Fibroblast of lung (primary cell): ENCODE measurements around the gene MOV10. TPM values are rescaled to one million over a fixed set of nuclear protein-coding genes. Genes with fewer than 3 reads are reported as not detected.

Experiments used
- DNase-seq, 2 donors: peaks; one replicate each; pipeline versions ENCODE4 v3.0.0 to v3.0.0-alpha.2; 2010; ENCODE audit warnings: low read depth in 2 of 2
- H2AFZ ChIP-seq: 2 replicates; pipeline ENCODE4 v1.5.1; 2012; ENCODE audit warnings: low read length, control low read depth, inconsistent platforms
- H3K27ac ChIP-seq: 2 replicates; pipeline ENCODE4 v1.5.1; 2011; ENCODE audit warnings: low read length, control low read depth; ENCODE audit not compliant: insufficient read depth
- H3K27me3 ChIP-seq: 2 replicates; pipeline ENCODE4 v1.5.1; 2011; ENCODE audit warnings: mild to moderate bottlenecking, low read length; ENCODE audit not compliant: control insufficient read depth, insufficient read depth
- H3K36me3 ChIP-seq: 2 replicates; pipeline ENCODE4 v1.5.1; 2011; ENCODE audit warnings: low read length; ENCODE audit not compliant: control insufficient read depth, insufficient read depth
- H3K4me1 ChIP-seq: 2 replicates; pipeline ENCODE4 v1.5.1; 2011; ENCODE audit warnings: low read length; ENCODE audit not compliant: control insufficient read depth, insufficient read depth; ENCODE audit errors: extremely low read depth
- H3K4me2 ChIP-seq: 2 replicates; pipeline ENCODE4 v1.5.1; 2011; ENCODE audit warnings: low read length, control low read depth; ENCODE audit not compliant: insufficient read depth; ENCODE audit errors: extremely low read depth
- H3K4me3 ChIP-seq, 4 experiments: fragments of 200-600 bp in 1 of 4; sonication (generic) in 1 of 4; replicated peaks in 1 of 4; 2 replicates each; pipeline ENCODE4 v1.5.1; 2011 to 2016; ENCODE audit warnings: low read length in 4 of 4, low read depth in 3 of 4, mild to moderate bottlenecking in 3 of 4, control low read depth in 2 of 4, inconsistent platforms in 1 of 4, mixed read lengths in 1 of 4; ENCODE audit not compliant: insufficient read depth in 1 of 4; ENCODE audit errors: control extremely low read depth in 1 of 4
- H3K79me2 ChIP-seq: 2 replicates; pipeline ENCODE4 v1.5.1; 2012; ENCODE audit warnings: mild to moderate bottlenecking, low read length, inconsistent platforms; ENCODE audit not compliant: control insufficient read depth, insufficient read depth
- H3K9ac ChIP-seq: 2 replicates; pipeline ENCODE4 v1.5.1; 2011; ENCODE audit warnings: mild to moderate bottlenecking, low read length, control low read depth; ENCODE audit not compliant: insufficient read depth
- H3K9me3 ChIP-seq: 2 replicates; pipeline ENCODE4 v1.5.1; 2012; ENCODE audit warnings: low read depth, low read length; ENCODE audit not compliant: control insufficient read depth, insufficient read depth
- H4K20me1 ChIP-seq: 2 replicates; pipeline ENCODE4 v1.5.1; 2011; ENCODE audit warnings: low read length; ENCODE audit not compliant: control insufficient read depth, insufficient read depth; ENCODE audit errors: extremely low read depth
- EZH2 ChIP-seq: IDR thresholded peaks from 2 replicates; pipeline ENCODE4 v1.5.1; 2012; ENCODE audit warnings: low read length, control low read depth, mild to moderate bottlenecking; ENCODE audit errors: missing control alignments
- polyA plus RNA-seq, 2 donors: library from polyadenylated mRNA; depleted of rRNA in 1 of 2; stranded (reverse) in 1 of 2; unstranded in 1 of 2; fragments of >200 nt; gene quantifications; 2 replicates each; pipeline ENCODE4 v1.2.1, GENCODE V29; 2011 to 2012; ENCODE audit warnings: missing spikeins in 1 of 2
- total RNA-seq: library from RNA; depleted of rRNA; stranded (reverse); fragments of >200 nt; gene quantifications from 2 replicates; pipeline ENCODE4 v1.2.1, GENCODE V29; 2014
- TF ChIP-seq, protein P1 (sequence below), 2 donors: IDR thresholded peaks in 1 of 2; conservative IDR thresholded peaks in 1 of 2; 1 replicate in 1 of 2; 2 replicates in 1 of 2; pipeline ENCODE4 v1.5.1; 2011 to 2012; ENCODE audit warnings: low read length in 2 of 2, control low read depth in 1 of 2, inconsistent platforms in 1 of 2, low read depth in 1 of 2, mild to moderate bottlenecking in 1 of 2

Gene MOV10
- total and polyA plus RNA-seq, 2 donors (not counting 1 experiment from before 2014, with no cell fraction given) = 39.6 to 42.9 TPM

DNA sequence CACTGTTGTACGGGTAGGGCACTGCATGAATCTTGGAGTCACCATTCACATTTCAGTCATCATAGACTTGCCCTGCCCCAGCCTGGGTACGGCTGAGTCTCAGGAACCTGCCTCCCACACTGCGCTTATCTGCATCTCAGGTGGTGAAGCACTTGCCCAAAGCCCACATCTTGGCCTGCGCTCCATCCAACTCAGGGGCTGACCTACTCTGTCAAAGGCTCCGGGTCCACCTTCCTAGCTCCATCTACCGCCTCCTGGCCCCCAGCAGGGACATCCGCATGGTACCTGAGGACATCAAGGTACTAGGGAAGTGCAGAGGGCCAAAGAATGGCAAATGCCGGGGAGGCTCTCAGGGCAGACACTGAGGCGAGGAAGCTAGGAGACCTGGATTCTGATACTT, 20.8 kb downstream of the MOV10 start:
- H3K27ac ChIP-seq = no peak overlapping the region
- H4K20me1 ChIP-seq = no peaks in the 10 kb centered on the region
- peaks cover 6% of the 10 kb centered on the region for H3K4me1 ChIP-seq
- no peak overlapping the region for H2AFZ ChIP-seq
- TF ChIP-seq, protein P1, sequence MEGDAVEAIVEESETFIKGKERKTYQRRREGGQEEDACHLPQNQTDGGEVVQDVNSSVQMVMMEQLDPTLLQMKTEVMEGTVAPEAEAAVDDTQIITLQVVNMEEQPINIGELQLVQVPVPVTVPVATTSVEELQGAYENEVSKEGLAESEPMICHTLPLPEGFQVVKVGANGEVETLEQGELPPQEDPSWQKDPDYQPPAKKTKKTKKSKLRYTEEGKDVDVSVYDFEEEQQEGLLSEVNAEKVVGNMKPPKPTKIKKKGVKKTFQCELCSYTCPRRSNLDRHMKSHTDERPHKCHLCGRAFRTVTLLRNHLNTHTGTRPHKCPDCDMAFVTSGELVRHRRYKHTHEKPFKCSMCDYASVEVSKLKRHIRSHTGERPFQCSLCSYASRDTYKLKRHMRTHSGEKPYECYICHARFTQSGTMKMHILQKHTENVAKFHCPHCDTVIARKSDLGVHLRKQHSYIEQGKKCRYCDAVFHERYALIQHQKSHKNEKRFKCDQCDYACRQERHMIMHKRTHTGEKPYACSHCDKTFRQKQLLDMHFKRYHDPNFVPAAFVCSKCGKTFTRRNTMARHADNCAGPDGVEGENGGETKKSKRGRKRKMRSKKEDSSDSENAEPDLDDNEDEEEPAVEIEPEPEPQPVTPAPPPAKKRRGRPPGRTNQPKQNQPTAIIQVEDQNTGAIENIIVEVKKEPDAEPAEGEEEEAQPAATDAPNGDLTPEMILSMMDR (conservative IDR thresholded peaks at IDR 0.05 in 1 of 2, IDR thresholded peaks at IDR 0.05 in 1 of 2; ENCODE audit: low read depth in 1 of 2, low read length in 2 of 2) = no peak
- TF ChIP-seq EZH2 = no peak
- H3K4me3 ChIP-seq = no peak overlapping the region
- H3K4me2 ChIP-seq = no peak overlapping the region
- no peak overlapping the region for H3K9ac ChIP-seq
- H3K9me3 ChIP-seq = no peaks in the 10 kb centered on the region
- DNase-seq = no peak
- peaks cover 27% of the 10 kb centered on the region for H3K36me3 ChIP-seq
- no peaks in the 10 kb centered on the region for H3K27me3 ChIP-seq
- no peaks in the 10 kb centered on the region for H3K79me2 ChIP-seq

DNA sequence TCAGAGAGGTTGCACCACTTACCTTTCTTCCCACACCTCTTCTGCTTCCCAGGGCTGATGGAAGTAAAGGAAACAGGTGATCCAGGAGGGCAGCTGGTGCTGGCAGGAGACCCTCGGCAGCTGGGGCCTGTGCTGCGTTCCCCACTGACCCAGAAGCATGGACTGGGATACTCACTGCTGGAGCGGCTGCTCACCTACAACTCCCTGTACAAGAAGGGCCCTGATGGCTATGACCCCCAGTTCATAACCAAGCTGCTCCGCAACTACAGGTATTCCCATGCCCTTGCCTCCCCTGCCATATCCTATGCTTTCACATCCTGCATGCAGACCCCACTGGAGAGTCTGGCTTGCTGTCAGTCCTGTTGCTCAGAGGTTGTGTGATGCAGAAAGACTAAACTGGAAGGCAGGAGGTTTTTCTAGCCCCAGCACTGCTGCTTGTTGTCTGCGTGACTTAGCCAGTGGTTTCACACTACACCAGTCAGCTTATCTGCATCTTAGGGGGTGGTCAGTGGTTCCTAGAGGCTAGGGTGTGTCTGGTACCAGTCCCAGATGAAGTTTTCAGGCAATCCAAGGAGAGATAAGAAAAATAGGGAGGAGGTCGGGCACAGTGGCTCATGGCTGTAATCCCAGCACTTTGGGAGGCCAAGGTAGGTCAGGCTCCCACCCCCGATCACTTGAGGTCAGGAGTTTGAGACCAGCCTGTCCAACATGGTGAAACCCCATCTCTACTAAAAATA, 22.3 kb downstream of the MOV10 start:
- no peak for DNase-seq
- Histone ChIP-seq H3K79me2 (no peaks in the 10 kb centered on the region), H3K4me1 (peaks cover 19% of the 10 kb centered on the region), H4K20me1 (no peaks in the 10 kb centered on the region), H3K27me3 (no peaks in the 10 kb centered on the region), H3K4me3 (no peak overlapping the region), H3K4me2 (no peak overlapping the region), H3K36me3 (peaks cover 30% of the 10 kb centered on the region), H3K27ac (no peak overlapping the region), H3K9me3 (no peaks in the 10 kb centered on the region), H2AFZ (no peak overlapping the region), H3K9ac (no peak overlapping the region)
- no peak for TF ChIP-seq EZH2
- TF ChIP-seq, protein P1 (conservative IDR thresholded peaks at IDR 0.05 in 1 of 2, IDR thresholded peaks at IDR 0.05 in 1 of 2; ENCODE audit: low read depth in 1 of 2, low read length in 2 of 2) = no peak

DNA sequence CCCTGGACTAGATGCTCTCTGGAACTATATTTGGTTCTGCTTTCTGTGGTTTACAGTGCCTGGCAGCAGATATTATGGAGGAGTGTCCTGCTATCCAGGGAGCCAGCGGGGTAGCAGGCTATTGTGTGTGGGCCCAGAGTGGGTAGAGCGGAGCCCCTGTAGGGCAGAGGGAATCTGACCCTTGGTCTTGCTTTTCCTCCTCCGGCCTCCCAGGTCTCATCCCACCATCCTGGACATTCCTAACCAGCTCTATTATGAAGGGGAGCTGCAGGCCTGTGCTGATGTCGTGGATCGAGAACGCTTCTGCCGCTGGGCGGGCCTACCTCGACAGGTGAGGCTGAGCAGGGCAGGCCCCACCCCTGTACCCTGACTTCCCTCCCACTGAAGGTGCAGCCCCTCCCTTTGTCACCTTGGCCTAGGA, 23.3 kb downstream of the MOV10 start:
- Histone ChIP-seq H3K4me1 (peaks cover 27% of the 10 kb centered on the region), H3K9me3 (no peaks in the 10 kb centered on the region), H3K27ac (no peak overlapping the region), H2AFZ (no peak overlapping the region), H3K9ac (no peak overlapping the region), H3K79me2 (peaks cover 6% of the 10 kb centered on the region), H4K20me1 (no peaks in the 10 kb centered on the region), H3K36me3 (peaks cover 36% of the 10 kb centered on the region), H3K4me2 (no peak overlapping the region), H3K27me3 (no peaks in the 10 kb centered on the region), H3K4me3 (no peak overlapping the region)
- DNase-seq = no peak
- TF ChIP-seq EZH2 = no peak
- TF ChIP-seq, protein P1 (conservative IDR thresholded peaks at IDR 0.05 in 1 of 2, IDR thresholded peaks at IDR 0.05 in 1 of 2; ENCODE audit: low read depth in 1 of 2, low read length in 2 of 2) = no peak
